HepG2 (cell line): ENCODE results near the gene FGFR3. TPM values are rescaled to one million over a fixed set of nuclear protein-coding genes. Genes with fewer than 3 reads are reported as not detected.

Experiments
- ATAC-seq: fragments of 200-7000 bp; cut with Tn5 transposase; 3 replicates; pipeline ENCODE4 v1.9.1; 2020; ENCODE audit warnings: mild to moderate bottlenecking, moderate library complexity
- BruUV-seq: library from RNA; stranded (reverse); fragments of 400-500 nt; replicated peaks from 2 replicates; lab custom pipeline; 2021; lab: Mats Ljungman, UMichigan
- CTCF ChIA-PET: fragments of 300-600 bp; formaldehyde crosslinking; extraction: SDS; loops from one replicate; lab custom pipeline; 2021; ENCODE audit warnings: low total read pairs, inconsistent platforms, low intra/inter-chr PET ratio; lab: Yijun Ruan, JAX
- POLR2A ChIA-PET: fragments of 350-600 bp; sonication (Branson Sonifier 250); formaldehyde crosslinking; loops from one replicate; lab custom pipeline; 2020; ENCODE audit warnings: antibody characterized with exemption, inconsistent platforms; lab: Yijun Ruan, JAX
- DNase-seq: peaks from one replicate; pipeline ENCODE4 v3.0.0-alpha.2; 2015; ENCODE audit warnings: low spot score
- FAIRE-seq: peaks from 3 replicates; lab custom pipeline; 2011; peaks lifted over from hg19 to GRCh38; lab: Jason Lieb, UNC
- H2AFZ ChIP-seq: one replicate; pipeline ENCODE4 v1.6.1; 2011; ENCODE audit warnings: low read length, inconsistent platforms
- H3K27ac ChIP-seq: fragments of 300-600 bp; 3 replicates; pipeline ENCODE4 v1.8.0; 2011; ENCODE audit warnings: mixed run types, mild to moderate bottlenecking, mixed read lengths, low read length, inconsistent platforms; ENCODE audit not compliant: insufficient read depth; ENCODE audit errors: extremely low read length
- H3K27me3 ChIP-seq, 2 experiments: fragments of 200-600 bp in 1 of 2; 2 replicates in 1 of 2; 3 replicates in 1 of 2; pipeline versions ENCODE4 v1.6.0 to v1.8.0; 2011; ENCODE audit warnings: low read length in 2 of 2, mild to moderate bottlenecking in 2 of 2, moderate library complexity in 2 of 2, inconsistent platforms in 1 of 2; ENCODE audit not compliant: insufficient read depth in 2 of 2, control insufficient read depth in 1 of 2
- H3K36me3 ChIP-seq, 2 experiments: fragments of 200-600 bp in 1 of 2; replicated peaks in 1 of 2; 2 replicates in 1 of 2; 3 replicates in 1 of 2; pipeline versions ENCODE4 v1.5.1 to v1.8.0; 2011; ENCODE audit warnings: low read length in 2 of 2, inconsistent platforms in 1 of 2; ENCODE audit not compliant: insufficient read depth in 2 of 2, control insufficient read depth in 1 of 2
- H3K4me1 ChIP-seq: 2 replicates; pipeline ENCODE4 v1.5.1; 2012; ENCODE audit warnings: low read length, inconsistent platforms; ENCODE audit not compliant: insufficient read depth
- H3K4me2 ChIP-seq: 2 replicates; pipeline ENCODE4 v1.6.0; 2011; ENCODE audit warnings: low read depth, low read length, inconsistent platforms
- H3K4me3 ChIP-seq, 3 experiments: fragments of 200-600 bp in 1 of 3; sonication (generic), shearing (Covaris generic) in 1 of 3; replicated peaks in 1 of 3; 2 replicates each; pipeline ENCODE4 v1.5.1; 2011 to 2016; ENCODE audit warnings: low read length in 3 of 3, inconsistent platforms in 2 of 3, low read depth in 2 of 3, mild to moderate bottlenecking in 2 of 3, control low read depth in 1 of 3, mixed read lengths in 1 of 3; ENCODE audit not compliant: insufficient read depth in 1 of 3
- H3K79me2 ChIP-seq: one replicate; pipeline ENCODE4 v1.6.1; 2011; ENCODE audit warnings: low read length, inconsistent platforms; ENCODE audit not compliant: insufficient read depth
- H3K9ac ChIP-seq: 2 replicates; pipeline ENCODE4 v1.6.0; 2011; ENCODE audit warnings: mild to moderate bottlenecking, low read depth, low read length, inconsistent platforms; ENCODE audit not compliant: insufficient read depth
- H3K9me3 ChIP-seq: 2 replicates; pipeline ENCODE4 v1.5.1; 2012; ENCODE audit warnings: mild to moderate bottlenecking, low read length
- H4K20me1 ChIP-seq: 2 replicates; pipeline ENCODE4 v1.6.0; 2011; ENCODE audit warnings: inconsistent platforms, mild to moderate bottlenecking, low read length, moderate library complexity; ENCODE audit not compliant: insufficient read depth
- BRCA1 ChIP-seq: sonication (generic); formaldehyde crosslinking; IDR thresholded peaks from 2 replicates; pipeline ENCODE4 v1.4.0; 2020; ENCODE audit warnings: missing genetic modification reagents
- IKZF5 ChIP-seq: IDR thresholded peaks from 2 replicates; pipeline ENCODE4 v1.6.1; 2018; ENCODE audit warnings: missing genetic modification reagents, mild to moderate bottlenecking, missing compliant biosample characterization
- KDM4B ChIP-seq: sonication (generic); formaldehyde crosslinking; IDR thresholded peaks from 2 replicates; pipeline ENCODE4 v1.4.0; 2020; ENCODE audit warnings: missing genetic modification reagents
- KLF11 ChIP-seq: IDR thresholded peaks from 2 replicates; pipeline ENCODE4 v1.6.1; 2016; ENCODE audit warnings: missing compliant biosample characterization
- MAF1 ChIP-seq: sonication (generic); formaldehyde crosslinking; IDR thresholded peaks from 2 replicates; pipeline ENCODE4 v1.5.0; 2020; ENCODE audit warnings: missing genetic modification reagents, borderline replicate concordance
- MTA3 ChIP-seq: sonication (generic); formaldehyde crosslinking; IDR thresholded peaks from 2 replicates; pipeline ENCODE4 v1.4.0; 2020; ENCODE audit warnings: missing genetic modification reagents
- NFIB ChIP-seq: sonication (generic); formaldehyde crosslinking; IDR thresholded peaks from 2 replicates; pipeline ENCODE4 v1.9.0; 2021; ENCODE audit warnings: missing genetic modification reagents, mild to moderate bottlenecking, borderline replicate concordance
- THAP9 ChIP-seq: sonication (generic); formaldehyde crosslinking; IDR thresholded peaks from 2 replicates; pipeline ENCODE4; 2020; ENCODE audit warnings: missing genetic modification reagents, mild to moderate bottlenecking, borderline replicate concordance
- ZBTB20 ChIP-seq: sonication (generic); formaldehyde crosslinking; IDR thresholded peaks from 2 replicates; pipeline ENCODE4 v1.8.1; 2023; ENCODE audit warnings: missing genetic modification reagents, low read depth, mild to moderate bottlenecking, borderline replicate concordance
- ZBTB38 ChIP-seq: sonication (generic); formaldehyde crosslinking; IDR thresholded peaks from 2 replicates; pipeline ENCODE4 v1.5.1; 2020; ENCODE audit warnings: mild to moderate bottlenecking, missing genetic modification reagents
- ZNF558 ChIP-seq: sonication (generic); formaldehyde crosslinking; IDR thresholded peaks from 2 replicates; pipeline ENCODE4 v1.9.0; 2022; ENCODE audit warnings: mild to moderate bottlenecking, missing genetic modification reagents, borderline replicate concordance
- ZNF841 ChIP-seq: sonication (generic); formaldehyde crosslinking; IDR thresholded peaks from 2 replicates; pipeline ENCODE4 v1.8.1; 2023; ENCODE audit warnings: missing genetic modification reagents, borderline replicate concordance
- whole genome bisulfite sequencing: methylation state at CpG from one replicate; pipeline ENCODE4 v1.1.6; 2017; ENCODE audit warnings: low lambda C conversion rate; 5-methylcytosine and 5-hydroxymethylcytosine counted together
- in situ Hi-C: cut with HindIII; loops from 2 replicates; pipeline ENCODE4 v1.10.0; 2017; ENCODE audit warnings: low pct_unique_long_range_greater_than_20kb; ENCODE audit not compliant: extremely low pct_ligation_motif_present
- intact Hi-C: fragments of 100-400 bp; cut with micrococcal nuclease; formaldehyde crosslinking; loops from one replicate; pipeline ENCODE4 v1.10.0; 2022; ENCODE audit not compliant: unreplicated experiment
- polyA plus RNA-seq, 8 experiments: library from polyadenylated mRNA; depleted of rRNA in 3 of 8; stranded (reverse) in 7 of 8; unstranded in 1 of 8; fragments of >200 nt; fragmentation: Illumina TruSeq in 4 of 8; extraction: Trizol in 4 of 8; gene quantifications; 2 replicates each; pipeline versions ENCODE4 v1.2.1 to v1.2.3, GENCODE V29; 2011 to 2016; ENCODE audit warnings: low read depth in 4 of 8, missing spikeins in 1 of 8, mixed read lengths in 1 of 8; ENCODE audit not compliant: insufficient read depth in 1 of 8
- total RNA-seq, 5 experiments: library from RNA; depleted of rRNA; stranded (reverse); fragments of >200 nt; fragmentation: Illumina TruSeq; extraction: Trizol; gene quantifications; 2 replicates each; pipeline ENCODE4 v1.2.3, GENCODE V29; 2016; ENCODE audit warnings: low read depth in 1 of 5
- TF ChIP-seq, protein P1 (sequence below): sonication (generic); formaldehyde crosslinking; IDR thresholded peaks from 2 replicates; pipeline ENCODE4 v1.5.1; 2020; ENCODE audit warnings: mild to moderate bottlenecking, moderate library complexity, missing genetic modification reagents
- TF ChIP-seq, protein P2 (sequence below): sonication (generic); formaldehyde crosslinking; IDR thresholded peaks from 2 replicates; pipeline ENCODE4 v1.8.1; 2023; ENCODE audit warnings: mild to moderate bottlenecking, moderate library complexity, missing genetic modification reagents
- TF ChIP-seq, protein P3 (sequence below): sonication (generic); formaldehyde crosslinking; IDR thresholded peaks from 2 replicates; pipeline ENCODE4 v1.8.0; 2023; ENCODE audit warnings: mild to moderate bottlenecking, missing genetic modification reagents

The FGFR3 gene
- total and polyA plus RNA-seq, 2 of the 13 experiments (the other 11 are each of a cell fraction or from before 2014, with no cell fraction given) = 103 to 109 TPM

- intact Hi-C loops (loop anchor here (5.0 kb wide), 2 partner anchors 52 to 167 kb away; no protein-coding TSS in a partner anchor), in situ Hi-C loops (no loop called here)
- Histone ChIP-seq H3K4me2 (no peak overlapping the region), H4K20me1 (no peaks in the 10 kb centered on the region), H3K27ac (no peak overlapping the region), H2AFZ (no peak overlapping the region), H3K27me3 (no peaks in the 10 kb centered on the region), H3K4me1 (peaks cover 57% of the 10 kb centered on the region), H3K79me2 (no peaks in the 10 kb centered on the region), H3K4me3 (no peak overlapping the region), H3K9me3 (no peaks in the 10 kb centered on the region), H3K9ac (no peak overlapping the region), H3K36me3 (peaks cover 22 to 31% of the 10 kb centered on the region in 2 experiments)
- no peak for DNase-seq
- POLR2A ChIA-PET = interaction anchor here (0.8 to 5.7 kb wide), 4 partner anchors 22 to 119 kb away, joined by 3 to 45 read pairs (median 19); no protein-coding TSS in a partner anchor
- BruUV-seq = TSS peak; percentile 53
- no peak for ATAC-seq
- WGBS = 60% methylated on average over 13 of the region's 13 CpGs
- CTCF ChIA-PET = interaction anchor here (7.5 kb wide), 1 partner anchor 64 kb away, joined by 179 read pairs; no protein-coding TSS in a partner anchor
- no peak for FAIRE-seq
- TF ChIP-seq, protein P1, sequence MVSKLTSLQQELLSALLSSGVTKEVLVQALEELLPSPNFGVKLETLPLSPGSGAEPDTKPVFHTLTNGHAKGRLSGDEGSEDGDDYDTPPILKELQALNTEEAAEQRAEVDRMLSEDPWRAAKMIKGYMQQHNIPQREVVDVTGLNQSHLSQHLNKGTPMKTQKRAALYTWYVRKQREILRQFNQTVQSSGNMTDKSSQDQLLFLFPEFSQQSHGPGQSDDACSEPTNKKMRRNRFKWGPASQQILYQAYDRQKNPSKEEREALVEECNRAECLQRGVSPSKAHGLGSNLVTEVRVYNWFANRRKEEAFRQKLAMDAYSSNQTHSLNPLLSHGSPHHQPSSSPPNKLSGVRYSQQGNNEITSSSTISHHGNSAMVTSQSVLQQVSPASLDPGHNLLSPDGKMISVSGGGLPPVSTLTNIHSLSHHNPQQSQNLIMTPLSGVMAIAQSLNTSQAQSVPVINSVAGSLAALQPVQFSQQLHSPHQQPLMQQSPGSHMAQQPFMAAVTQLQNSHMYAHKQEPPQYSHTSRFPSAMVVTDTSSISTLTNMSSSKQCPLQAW (CRISPR knock-in tag) = no peak
- TF ChIP-seq THAP9 = 0 out of 2 replicates have a peak, but pooled peaks have one; percentile 2
- TF ChIP-seq NFIB (CRISPR knock-in tag) = no peak
- no peak for TF ChIP-seq MTA3 (CRISPR knock-in tag)
- TF ChIP-seq, protein P2, sequence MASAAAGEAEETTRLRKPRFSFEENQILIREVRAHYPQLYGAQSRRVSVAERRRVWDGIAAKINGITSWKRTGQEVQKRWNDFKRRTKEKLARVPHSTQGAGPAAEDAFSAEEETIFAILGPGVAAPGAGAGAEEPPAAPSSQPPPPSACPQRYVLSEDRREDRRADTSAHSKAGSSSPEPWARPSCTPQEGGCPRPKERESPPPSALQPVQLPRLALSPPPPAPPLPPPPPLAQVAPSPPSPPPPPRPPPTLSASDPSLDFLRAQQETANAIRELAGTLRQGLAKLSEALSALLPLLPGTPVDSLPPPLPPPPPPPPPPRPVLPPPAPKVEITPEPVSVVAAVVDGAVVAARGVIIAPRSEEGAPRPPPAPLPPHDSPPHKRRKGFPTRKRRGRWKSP (CRISPR knock-in tag) = no peak
- no peak for TF ChIP-seq KLF11 (CRISPR knock-in tag)
- TF ChIP-seq KDM4B (CRISPR knock-in tag) = no peak
- no peak for TF ChIP-seq ZBTB20 (CRISPR knock-in tag)
- TF ChIP-seq MAF1 (CRISPR knock-in tag) = no peak
- TF ChIP-seq ZNF841 (CRISPR knock-in tag) = no peak
- no peak for TF ChIP-seq BRCA1 (CRISPR knock-in tag)
- TF ChIP-seq, protein P3, sequence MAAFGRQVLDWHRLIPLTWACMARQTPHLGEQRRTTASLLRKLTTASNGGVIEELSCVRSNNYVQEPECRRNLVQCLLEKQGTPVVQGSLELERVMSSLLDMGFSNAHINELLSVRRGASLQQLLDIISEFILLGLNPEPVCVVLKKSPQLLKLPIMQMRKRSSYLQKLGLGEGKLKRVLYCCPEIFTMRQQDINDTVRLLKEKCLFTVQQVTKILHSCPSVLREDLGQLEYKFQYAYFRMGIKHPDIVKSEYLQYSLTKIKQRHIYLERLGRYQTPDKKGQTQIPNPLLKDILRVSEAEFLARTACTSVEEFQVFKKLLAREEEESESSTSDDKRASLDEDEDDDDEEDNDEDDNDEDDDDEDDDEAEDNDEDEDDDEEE (CRISPR knock-in tag) = no peak
- 0 out of 2 replicates have a peak, but pooled peaks have one; percentile 24 for TF ChIP-seq ZBTB38 (CRISPR knock-in tag)
- 0 out of 2 replicates have a peak, but pooled peaks have one; percentile 54 for TF ChIP-seq ZNF558 (CRISPR knock-in tag)
- no peak for TF ChIP-seq IKZF5 (CRISPR knock-in tag)
Measured at GRCh38 chr4:1745165-1745564, 47.9 kb upstream of the FGFR3 start.
